AG08396 (cell line): Measurements from ENCODE around the gene SIRT2.
A peak's percentile ranks its signal among the peaks of the same experiment; 100 is the strongest.
"Not testable (repeated sequence)": the region's sequence is repeated elsewhere in the genome, so short reads cannot be mapped to it uniquely, and the experiment has no call there.

Experiments used
- DNase-seq: peaks from one replicate; pipeline ENCODE4 v3.0.0; 2012; ENCODE audit warnings: low spot score, mixed read lengths

The SIRT2 gene

GRCh38 chr19:38894968-38895367, 4.5 kb downstream of the SIRT2 start:
- DNase-seq, result no peak

DNA sequence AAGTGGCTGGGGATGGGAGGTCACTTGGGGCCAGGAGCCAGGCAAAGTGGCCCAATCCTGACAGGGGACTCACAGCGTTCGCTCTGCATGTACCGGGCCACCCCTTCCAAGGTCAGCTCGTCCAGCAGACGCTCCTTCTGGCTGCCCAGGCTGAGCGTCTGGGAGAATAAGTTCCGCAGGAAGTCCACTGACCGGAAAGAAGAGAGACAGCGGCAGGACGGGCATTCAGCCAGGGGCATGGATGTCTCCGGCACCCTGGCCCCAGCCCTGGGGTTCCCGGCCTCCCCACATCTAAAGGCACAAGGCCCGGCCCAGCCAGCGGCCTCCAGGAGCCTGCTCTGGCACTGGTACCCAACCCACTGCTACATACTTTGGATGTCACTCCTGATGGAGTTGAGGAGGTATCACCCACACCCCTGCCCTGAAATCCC, 6.1 kb downstream of the SIRT2 start:
- no peak for DNase-seq

DNA sequence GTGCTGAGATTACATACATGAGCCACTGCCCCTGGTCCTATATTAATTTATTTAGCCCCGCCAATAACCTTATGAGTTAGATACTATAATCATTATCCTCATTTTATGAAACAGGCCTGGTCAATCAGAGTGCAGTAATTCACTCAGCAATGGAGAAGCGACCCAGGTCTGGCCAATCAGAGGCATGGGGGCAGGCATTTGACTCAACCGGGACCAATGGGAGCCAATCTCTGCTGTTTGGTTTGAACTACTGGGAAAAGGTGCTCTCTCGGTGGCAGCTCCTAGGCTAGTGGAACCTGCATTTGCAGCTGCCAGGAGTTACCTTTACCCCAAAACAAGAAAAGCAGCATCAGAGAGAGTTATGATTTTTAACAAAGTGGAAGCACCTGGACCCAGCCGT, 6.6 kb downstream of the SIRT2 start:
- no peak for DNase-seq

DNA sequence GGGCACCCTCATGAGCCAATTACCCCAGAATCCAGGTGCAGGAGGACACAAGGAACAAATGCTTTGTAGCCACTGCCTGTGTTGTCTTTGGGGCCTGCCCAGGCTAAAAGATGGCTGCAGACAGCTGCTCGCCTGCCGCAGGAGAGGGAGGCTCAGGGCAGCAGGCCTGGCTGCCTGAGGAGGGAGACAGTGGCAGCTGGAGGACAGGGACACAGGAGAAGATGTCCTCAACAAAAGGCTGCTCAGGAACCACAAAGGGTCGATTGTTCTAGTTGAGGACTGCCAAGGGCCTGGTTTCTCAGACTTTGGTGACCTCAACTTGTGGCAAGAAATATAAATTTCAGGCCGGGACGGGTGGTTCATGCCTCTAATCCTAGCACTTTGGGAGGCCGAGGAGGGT, 7.6 kb downstream of the SIRT2 start:
- no peak for DNase-seq

DNA sequence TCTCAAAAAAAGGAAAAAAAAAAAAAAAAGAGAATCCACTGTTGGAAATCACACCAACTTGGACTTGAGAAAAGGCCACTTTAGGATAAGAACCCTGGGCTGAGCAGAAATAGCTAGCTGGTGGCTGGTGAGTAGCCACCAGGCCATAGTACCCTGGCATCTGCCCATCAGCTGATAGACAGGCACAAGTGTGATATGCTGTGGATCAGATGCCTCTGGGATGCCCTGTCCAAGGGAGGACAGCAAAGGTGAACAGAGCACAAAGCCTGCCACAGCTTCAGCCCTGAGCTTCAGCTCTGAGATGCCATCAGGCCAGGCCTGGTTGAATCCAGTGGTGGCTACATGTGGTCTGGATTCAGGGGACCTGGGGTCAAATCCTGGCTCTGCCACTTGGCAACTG, 8.7 kb downstream of the SIRT2 start:
- DNase-seq, result no peak

- DNase-seq, result no peak
Measured at GRCh38 chr19:38889803-38890202, 9.6 kb downstream of the SIRT2 start.

GRCh38 chr19:38888876-38889275, 10.5 kb downstream of the SIRT2 start:
- no peak for DNase-seq

GRCh38 chr19:38884691-38885090, 14.7 kb downstream of the SIRT2 start:
- DNase-seq, result not testable (repeated sequence)

DNA sequence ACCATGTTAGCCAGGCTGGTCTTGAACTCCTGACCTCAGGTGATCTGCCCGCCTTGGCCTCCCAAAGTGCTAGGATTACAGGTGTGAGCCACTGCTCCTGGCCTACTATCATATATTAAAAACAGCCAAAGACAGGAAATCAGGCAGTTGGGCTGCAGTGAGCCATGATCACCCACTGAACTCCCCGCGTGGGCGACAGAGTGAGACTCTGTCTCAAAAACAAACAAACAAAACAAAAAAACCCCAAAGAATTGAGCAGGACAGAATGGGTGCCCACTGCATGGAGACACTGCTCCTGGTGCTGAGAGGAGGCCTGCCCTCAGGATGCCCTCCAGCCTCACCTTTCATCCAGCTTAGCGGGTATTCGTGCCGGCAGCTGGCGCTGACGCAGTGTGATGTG, 16.1 kb downstream of the SIRT2 start:
- no peak for DNase-seq

- DNase-seq, result no peak
Measured at GRCh38 chr19:38880882-38881609, 18.4 kb downstream of the SIRT2 start.

GRCh38 chr19:38880076-38880881, 19.1 kb downstream of the SIRT2 start:
- no peak for DNase-seq

DNA sequence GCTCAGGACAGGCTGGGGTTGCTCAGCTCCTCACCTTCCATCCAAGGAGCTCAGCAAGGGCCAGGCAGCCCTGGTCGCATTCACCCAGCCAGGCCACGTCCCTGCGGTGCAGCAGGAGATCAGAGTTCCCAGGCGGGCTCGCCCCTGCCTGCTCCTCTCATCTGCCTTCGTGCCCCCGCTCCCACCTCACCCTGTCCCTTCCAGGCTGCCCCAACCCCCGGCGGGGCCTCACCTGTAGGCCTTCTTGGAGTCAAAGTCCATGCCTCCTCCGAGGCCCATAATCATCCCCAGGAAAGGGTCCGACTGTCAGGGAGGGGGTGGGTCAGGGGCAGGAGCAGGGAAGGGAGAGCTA, 20.0 kb downstream of the SIRT2 start:
- no peak for DNase-seq

DNA sequence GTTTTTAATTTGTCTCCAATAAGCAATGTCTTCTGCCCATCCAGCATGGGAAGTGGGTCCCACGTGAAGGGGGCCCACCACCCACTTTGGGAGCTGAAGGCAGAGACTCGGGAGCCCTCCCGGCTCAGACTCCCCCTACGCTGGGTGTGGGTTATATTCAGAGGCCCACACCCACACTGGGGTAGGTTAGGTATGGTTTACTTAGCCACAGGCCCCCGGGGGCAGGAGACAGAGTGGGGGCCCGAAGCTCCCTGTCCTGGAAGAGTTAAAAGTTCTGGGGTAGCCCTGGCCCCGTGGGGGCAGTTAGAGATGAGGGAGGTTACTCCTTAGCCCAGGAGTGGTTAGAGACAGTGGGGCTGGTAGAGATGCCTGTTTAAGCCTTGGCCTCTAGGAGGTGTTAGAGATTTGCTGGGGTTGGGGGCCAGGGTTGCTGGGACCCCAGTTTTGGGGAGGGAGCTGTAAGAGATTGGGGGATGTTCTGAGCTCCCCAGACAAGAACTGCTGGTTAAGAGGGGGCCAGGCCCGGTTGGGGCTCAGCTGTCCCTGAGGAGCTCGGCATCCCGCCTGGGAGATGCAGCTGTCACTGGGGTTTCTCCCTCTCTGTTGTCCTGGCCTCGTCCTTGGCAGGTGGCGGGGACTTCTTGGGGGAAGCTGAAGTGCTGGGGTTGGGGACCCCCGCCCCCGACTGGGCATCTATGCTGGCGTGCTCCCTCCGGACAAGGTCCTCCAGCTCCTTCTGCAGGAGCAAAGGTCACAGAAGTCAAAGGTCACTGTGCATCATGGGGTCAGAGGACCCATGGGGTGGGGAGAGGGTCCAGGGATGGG, 20.6 kb downstream of the SIRT2 start:
- DNase-seq, result no peak

GRCh38 chr19:38877781-38878574, 21.4 kb downstream of the SIRT2 start, which contains the start of gene RINL:
Gene RINL (minus strand): TSS chr19:38878275. CDS start chr19:38876742, 1,533 bp downstream.
- no peak for DNase-seq

- no peak for DNase-seq
Measured at GRCh38 chr19:38875656-38876395, 23.6 kb downstream of the SIRT2 start.

DNA sequence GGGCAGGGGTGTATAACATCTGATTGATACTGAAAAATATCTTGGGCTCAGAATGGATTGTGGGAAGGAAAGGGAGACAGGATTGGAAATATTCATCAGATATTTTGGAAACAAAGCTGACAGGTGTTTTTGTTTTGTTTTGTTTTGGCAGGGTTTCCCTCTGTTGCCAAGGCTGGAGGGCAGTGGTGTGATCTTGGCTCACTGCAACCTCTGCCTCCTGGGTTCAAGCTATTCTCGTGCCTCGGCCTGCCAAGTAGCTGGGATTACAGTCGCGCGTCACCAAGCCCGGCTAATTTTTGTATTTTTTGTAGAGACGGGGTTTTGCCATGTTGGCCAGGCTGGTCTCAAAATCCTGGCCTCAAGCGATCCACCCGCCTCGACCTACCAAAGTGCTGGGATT, 26.0 kb downstream of the SIRT2 start:
- DNase-seq, result not testable (repeated sequence)

DNA sequence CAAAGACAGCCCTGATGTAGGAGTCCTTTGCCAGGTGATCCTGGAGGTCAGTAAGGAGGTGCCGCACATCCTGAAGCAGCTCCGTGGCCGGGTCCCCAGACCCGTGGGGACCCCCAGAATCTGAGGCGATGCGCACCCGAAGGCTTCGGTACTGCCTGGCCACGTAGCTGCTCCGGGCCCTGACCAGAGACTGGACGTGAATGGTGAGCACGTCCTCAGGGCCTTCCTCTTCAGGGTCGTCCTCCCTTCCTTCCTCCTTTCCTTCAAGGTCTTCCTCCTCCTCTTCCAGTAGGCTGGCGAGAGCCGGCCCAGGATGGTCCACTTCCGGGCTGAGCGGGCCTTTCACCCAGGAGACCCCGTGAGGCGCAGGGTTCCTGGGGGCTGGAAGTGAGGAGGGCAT, 28.8 kb downstream of the SIRT2 start:
- no peak for DNase-seq

- peak; percentile 89 for DNase-seq
Measured at GRCh38 chr19:38869836-38870607, 29.4 kb downstream of the SIRT2 start.

- DNase-seq, result no peak
Measured at GRCh38 chr19:38869160-38869835, 30.1 kb downstream of the SIRT2 start.

- no peak for DNase-seq
Measured at GRCh38 chr19:38868551-38868950, 30.9 kb downstream of the SIRT2 start.
